MG63 (cell line): Measurements from ENCODE around the gene MPV17L2. TPM values are rescaled to one million over a fixed set of nuclear protein-coding genes. Genes with fewer than 3 reads are reported as not detected.

Experiments
- DNase-seq: peaks from one replicate; pipeline ENCODE4 v3.0.0-alpha.2; 2020
- H3K27me3 ChIP-seq: fragments of 250-450 bp; sonication (Bioruptor Pico); 2 replicates; pipeline ENCODE4 v1.5.1; 2020; ENCODE audit warnings: mild to moderate bottlenecking, moderate library complexity
- H3K36me3 ChIP-seq: fragments of 250-450 bp; sonication (Bioruptor Pico); 2 replicates; pipeline ENCODE4 v1.5.1; 2020; ENCODE audit warnings: mild to moderate bottlenecking, moderate library complexity
- H3K4me3 ChIP-seq: fragments of 250-450 bp; sonication (Bioruptor Pico); 2 replicates; pipeline ENCODE4 v1.5.1; 2020; ENCODE audit warnings: mild to moderate bottlenecking, moderate library complexity
- H3K9me3 ChIP-seq: fragments of 250-450 bp; sonication (Bioruptor Pico); 2 replicates; pipeline ENCODE4 v1.5.1; 2020; ENCODE audit warnings: mild to moderate bottlenecking, moderate library complexity
- total RNA-seq: library from RNA; depleted of rRNA; stranded (reverse); fragments of >200 nt; shearing (Covaris generic); gene quantifications from 2 replicates; pipeline ENCODE4 v1.2.3, GENCODE V29; 2014; ENCODE audit warnings: low replicate concordance

The MPV17L2 gene
- total RNA-seq, 1 experiment from 2014 or later, result 29.5 TPM

GRCh38 chr19:18173054-18173571 lies 19.9 kb upstream of the MPV17L2 start:
- DNase-seq, result no peak
- no peaks in the 10 kb centered on the region for H3K9me3 ChIP-seq
- peaks cover 13% of the 10 kb centered on the region for H3K36me3 ChIP-seq
- H3K27me3 ChIP-seq, result no peaks in the 10 kb centered on the region
- H3K4me3 ChIP-seq, result peak overlapping the region; percentile 56

- no peaks in the 10 kb centered on the region for H3K27me3 ChIP-seq
- peak; percentile 49 for DNase-seq
- H3K4me3 ChIP-seq, result peak within 1 kb of the TSS; percentile 56
- no peaks in the 10 kb centered on the region for H3K9me3 ChIP-seq
- H3K36me3 ChIP-seq, result peaks cover 7% of the 10 kb centered on the region
Observed at GRCh38 chr19:18173572-18174288, 19.3 kb upstream of the MPV17L2 start, which contains the start of gene IFI30. IFI30 (plus strand) TSS chr19:18173813; CDS start chr19:18173842, 29 bp downstream.

- no peak overlapping the region for H3K4me3 ChIP-seq
- no peaks in the 10 kb centered on the region for H3K27me3 ChIP-seq
- no peak for DNase-seq
- no peaks in the 10 kb centered on the region for H3K36me3 ChIP-seq
- no peaks in the 10 kb centered on the region for H3K9me3 ChIP-seq
Observed at GRCh38 chr19:18174983-18175382, 18.0 kb upstream of the MPV17L2 start.

- no peak for DNase-seq
- Histone ChIP-seq H3K9me3 (no peaks in the 10 kb centered on the region), H3K4me3 (no peak overlapping the region), H3K36me3 (no peaks in the 10 kb centered on the region), H3K27me3 (no peaks in the 10 kb centered on the region; the same call in 1 of the 2 replicates)
Observed at GRCh38 chr19:18176367-18177310, 16.4 kb upstream of the MPV17L2 start.

GRCh38 chr19:18179957-18180356 lies 13.1 kb upstream of the MPV17L2 start:
- H3K36me3 ChIP-seq, result no peaks in the 10 kb centered on the region
- H3K9me3 ChIP-seq, result no peaks in the 10 kb centered on the region
- H3K4me3 ChIP-seq, result no peak overlapping the region
- H3K27me3 ChIP-seq, result no peaks in the 10 kb centered on the region; the same call in 1 of the 2 replicates
- no peak for DNase-seq

GRCh38 chr19:18183529-18183928 lies 9.5 kb upstream of the MPV17L2 start:
- Histone ChIP-seq H3K4me3 (no peak overlapping the region), H3K36me3 (no peaks in the 10 kb centered on the region), H3K9me3 (no peaks in the 10 kb centered on the region), H3K27me3 (no peaks in the 10 kb centered on the region; the same call in 1 of the 2 replicates)
- no peak for DNase-seq

- no peak for DNase-seq
- Histone ChIP-seq H3K36me3 (no peaks in the 10 kb centered on the region), H3K27me3 (no peaks in the 10 kb centered on the region; the same call in 1 of the 2 replicates), H3K4me3 (no peak overlapping the region), H3K9me3 (no peaks in the 10 kb centered on the region)
Observed at GRCh38 chr19:18185538-18185937, 7.5 kb upstream of the MPV17L2 start.

GRCh38 chr19:18190278-18190677 lies 2.7 kb upstream of the MPV17L2 start:
- Histone ChIP-seq H3K9me3 (no peaks in the 10 kb centered on the region), H3K4me3 (no peak overlapping the region), H3K36me3 (peaks cover 4% of the 10 kb centered on the region), H3K27me3 (no peaks in the 10 kb centered on the region)
- no peak for DNase-seq

GRCh38 chr19:18191640-18192062 lies 1.4 kb upstream of the MPV17L2 start:
- Histone ChIP-seq H3K9me3 (no peaks in the 10 kb centered on the region), H3K27me3 (no peaks in the 10 kb centered on the region), H3K4me3 (peak overlapping the region; percentile 57), H3K36me3 (peaks cover 4% of the 10 kb centered on the region)
- DNase-seq, result no peak

GRCh38 chr19:18193388-18194180 lies 566 bp downstream of the MPV17L2 start:
- H3K27me3 ChIP-seq, result no peaks in the 10 kb centered on the region
- H3K36me3 ChIP-seq, result peaks cover 8% of the 10 kb centered on the region
- no peak for DNase-seq
- H3K9me3 ChIP-seq, result no peaks in the 10 kb centered on the region
- peak overlapping the region; percentile 86 for H3K4me3 ChIP-seq

- no peak for DNase-seq
- H3K9me3 ChIP-seq, result no peaks in the 10 kb centered on the region
- no peaks in the 10 kb centered on the region for H3K27me3 ChIP-seq
- peak overlapping the region; percentile 86 for H3K4me3 ChIP-seq
- H3K36me3 ChIP-seq, result peaks cover 11% of the 10 kb centered on the region
Observed at GRCh38 chr19:18194181-18194530, 1.1 kb downstream of the MPV17L2 start.

GRCh38 chr19:18194554-18195238 lies 1.7 kb downstream of the MPV17L2 start:
- DNase-seq, result peak; percentile 66
- Histone ChIP-seq H3K4me3 (peak overlapping the region; percentile 86; the same call in 1 of the 2 replicates), H3K27me3 (no peaks in the 10 kb centered on the region)

GRCh38 chr19:18196511-18196845 lies 3.5 kb downstream of the MPV17L2 start:
- peaks cover 17% of the 10 kb centered on the region for H3K36me3 ChIP-seq
- DNase-seq, result no peak
- H3K27me3 ChIP-seq, result no peaks in the 10 kb centered on the region
- H3K4me3 ChIP-seq, result no peak overlapping the region
- H3K9me3 ChIP-seq, result no peaks in the 10 kb centered on the region

More at GRCh38 chr19:18194554-18195238, 1.7 kb downstream of the MPV17L2 start:
- peaks cover 11% of the 10 kb centered on the region for H3K36me3 ChIP-seq
- H3K9me3 ChIP-seq, result no peaks in the 10 kb centered on the region

- Histone ChIP-seq H3K36me3 (peaks cover 22% of the 10 kb centered on the region), H3K4me3 (no peak overlapping the region), H3K27me3 (no peaks in the 10 kb centered on the region), H3K9me3 (no peaks in the 10 kb centered on the region)
- DNase-seq, result no peak
Observed at GRCh38 chr19:18197306-18197705, 4.3 kb downstream of the MPV17L2 start.

GRCh38 chr19:18197941-18198340 lies 4.9 kb downstream of the MPV17L2 start:
- H3K36me3 ChIP-seq, result peaks cover 22% of the 10 kb centered on the region
- no peaks in the 10 kb centered on the region for H3K9me3 ChIP-seq
- no peak for DNase-seq
- H3K27me3 ChIP-seq, result no peaks in the 10 kb centered on the region
- no peak overlapping the region for H3K4me3 ChIP-seq

GRCh38 chr19:18198374-18198773 lies 5.4 kb downstream of the MPV17L2 start:
- no peaks in the 10 kb centered on the region for H3K27me3 ChIP-seq
- peaks cover 22% of the 10 kb centered on the region for H3K36me3 ChIP-seq
- no peak for DNase-seq
- no peaks in the 10 kb centered on the region for H3K9me3 ChIP-seq
- H3K4me3 ChIP-seq, result no peak overlapping the region
